ENCODE results near the gene FKBP14.

The FKBP14 gene

DNA sequence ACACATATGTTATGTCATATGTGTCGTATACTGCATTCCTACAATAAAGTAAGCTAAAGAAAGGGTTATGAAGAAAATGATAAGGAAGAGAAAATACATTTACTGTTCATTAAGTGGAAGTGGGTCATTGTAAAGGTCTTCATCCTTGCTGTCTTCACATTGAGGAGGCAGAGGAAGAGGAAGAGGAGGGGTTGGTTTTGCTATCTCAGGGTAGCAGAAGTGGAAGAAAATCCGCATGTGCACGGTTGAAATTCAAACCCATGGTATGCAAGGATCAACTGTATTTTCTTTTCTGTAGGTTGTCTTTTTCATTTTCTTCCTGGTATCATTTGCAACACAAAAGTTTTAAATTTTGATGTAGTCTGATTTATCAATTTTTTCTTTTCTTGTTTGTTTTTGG is 8.0 kb upstream of the FKBP14 start:
- H3K9ac ChIP-seq (ENCODE audit: low read depth in 1 of 2, low read length in 2 of 2): no peak overlapping the region
- H3K9me3 ChIP-seq (ENCODE audit: control insufficient read depth in 2 of 2, low read length in 2 of 2): no peaks in the 10 kb centered on the region
- no peak overlapping the region for H3K4me3 ChIP-seq (ENCODE audit: low read length in 2 of 2)
- H3K27me3 ChIP-seq (ENCODE audit: control insufficient read depth in 2 of 2, insufficient read depth in 2 of 2, low read length in 2 of 2): no peaks in the 10 kb centered on the region
- H3K4me1 ChIP-seq (ENCODE audit: control insufficient read depth in 2 of 2, insufficient read depth in 2 of 2, low read length in 2 of 2): peaks cover 7 to 14% of the 10 kb centered on the region in 2 donors
- H3K27ac ChIP-seq (ENCODE audit: low read depth in 2 of 2, low read length in 2 of 2): no peak overlapping the region
- H3K36me3 ChIP-seq (ENCODE audit: control insufficient read depth in 2 of 2, insufficient read depth in 2 of 2, low read length in 2 of 2): no peaks in the 10 kb centered on the region

- Histone ChIP-seq H3K27ac (ENCODE audit: low read depth in 2 of 2, low read length in 2 of 2) (no peak overlapping the region), H3K9ac (ENCODE audit: low read depth in 1 of 2, low read length in 2 of 2) (no peak overlapping the region), H3K4me3 (ENCODE audit: low read length in 2 of 2) (no peak overlapping the region), H3K4me1 (ENCODE audit: control insufficient read depth in 2 of 2, insufficient read depth in 2 of 2, low read length in 2 of 2) (peaks cover 13 to 21% of the 10 kb centered on the region in 2 donors), H3K9me3 (ENCODE audit: control insufficient read depth in 2 of 2, low read length in 2 of 2) (no peaks in the 10 kb centered on the region), H3K36me3 (ENCODE audit: control insufficient read depth in 2 of 2, insufficient read depth in 2 of 2, low read length in 2 of 2) (no peaks in the 10 kb centered on the region), H3K27me3 (ENCODE audit: control insufficient read depth in 2 of 2, insufficient read depth in 2 of 2, low read length in 2 of 2) (no peaks in the 10 kb centered on the region)
Measured at GRCh38 chr7:30032310-30033125, 6.0 kb upstream of the FKBP14 start.

- Histone ChIP-seq H3K27ac (ENCODE audit: low read depth in 2 of 2, low read length in 2 of 2) (peak overlapping the region in 1 of 2 donors; percentile 84), H3K36me3 (ENCODE audit: control insufficient read depth in 2 of 2, insufficient read depth in 2 of 2, low read length in 2 of 2) (no peaks in the 10 kb centered on the region), H3K9me3 (ENCODE audit: control insufficient read depth in 2 of 2, low read length in 2 of 2) (no peaks in the 10 kb centered on the region), H3K9ac (ENCODE audit: low read depth in 1 of 2, low read length in 2 of 2) (peak overlapping the region in 1 of 2 donors; percentile 7), H3K4me3 (ENCODE audit: low read length in 2 of 2) (peak overlapping the region in 1 of 2 donors; percentile 100), H3K27me3 (ENCODE audit: control insufficient read depth in 2 of 2, insufficient read depth in 2 of 2, low read length in 2 of 2) (no peaks in the 10 kb centered on the region), H3K4me1 (ENCODE audit: control insufficient read depth in 2 of 2, insufficient read depth in 2 of 2, low read length in 2 of 2) (peaks cover 20 to 30% of the 10 kb centered on the region in 2 donors)
Measured at GRCh38 chr7:30029696-30030095, 3.2 kb upstream of the FKBP14 start.

DNA sequence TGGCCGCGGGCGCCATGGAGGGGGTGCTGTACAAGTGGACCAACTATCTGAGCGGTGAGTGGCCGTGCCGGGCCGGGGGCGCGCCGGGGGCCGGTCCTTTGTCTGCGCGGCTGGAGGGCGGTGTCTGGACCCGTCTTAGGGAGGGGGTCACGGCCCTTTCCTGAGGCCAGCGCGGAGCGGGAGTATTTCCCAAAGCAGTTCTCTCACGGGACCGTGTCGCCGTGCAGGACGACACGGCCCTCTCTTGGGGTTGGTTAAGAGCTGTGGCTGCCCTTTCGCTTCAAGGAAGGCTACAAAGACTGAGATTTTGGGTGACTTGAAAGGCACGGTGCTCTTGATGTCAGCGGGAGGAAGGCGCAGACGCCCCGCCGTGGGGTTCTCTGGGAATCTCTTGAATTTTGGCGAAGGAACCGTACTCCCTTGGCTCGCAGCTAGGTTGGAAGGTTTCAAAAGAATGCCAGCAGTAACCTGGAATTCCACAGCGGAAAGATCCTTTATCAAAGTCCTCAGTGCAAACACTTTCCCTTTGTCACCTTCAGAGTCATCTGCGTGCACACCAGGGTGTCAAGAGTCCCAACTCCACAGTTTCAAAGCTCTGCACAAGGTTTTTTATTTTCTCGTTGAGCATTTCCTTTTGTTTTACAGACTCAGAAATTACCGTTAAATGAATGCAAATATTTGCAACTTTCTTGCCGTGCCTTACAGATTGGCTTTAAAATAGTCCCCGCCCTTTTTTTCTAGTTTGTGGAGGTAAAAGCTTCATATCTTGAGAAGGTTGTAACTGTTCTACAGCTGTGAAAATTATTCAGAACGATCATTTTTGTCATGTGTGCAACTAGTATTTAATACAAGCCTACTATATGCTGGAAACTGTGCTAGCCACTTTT is 2.5 kb upstream of the FKBP14 start:
- Histone ChIP-seq H3K9me3 (ENCODE audit: control insufficient read depth in 2 of 2, low read length in 2 of 2) (no peaks in the 10 kb centered on the region), H3K27me3 (ENCODE audit: control insufficient read depth in 2 of 2, insufficient read depth in 2 of 2, low read length in 2 of 2) (no peaks in the 10 kb centered on the region), H3K9ac (ENCODE audit: low read depth in 1 of 2, low read length in 2 of 2) (peak overlapping the region; percentile 52 to 79), H3K36me3 (ENCODE audit: control insufficient read depth in 2 of 2, insufficient read depth in 2 of 2, low read length in 2 of 2) (no peaks in the 10 kb centered on the region), H3K4me1 (ENCODE audit: control insufficient read depth in 2 of 2, insufficient read depth in 2 of 2, low read length in 2 of 2) (peaks cover 20 to 30% of the 10 kb centered on the region in 2 donors), H3K27ac (ENCODE audit: low read depth in 2 of 2, low read length in 2 of 2) (peak overlapping the region; percentile 78 to 84), H3K4me3 (ENCODE audit: low read length in 2 of 2) (peak overlapping the region; percentile 91 to 100)

DNA sequence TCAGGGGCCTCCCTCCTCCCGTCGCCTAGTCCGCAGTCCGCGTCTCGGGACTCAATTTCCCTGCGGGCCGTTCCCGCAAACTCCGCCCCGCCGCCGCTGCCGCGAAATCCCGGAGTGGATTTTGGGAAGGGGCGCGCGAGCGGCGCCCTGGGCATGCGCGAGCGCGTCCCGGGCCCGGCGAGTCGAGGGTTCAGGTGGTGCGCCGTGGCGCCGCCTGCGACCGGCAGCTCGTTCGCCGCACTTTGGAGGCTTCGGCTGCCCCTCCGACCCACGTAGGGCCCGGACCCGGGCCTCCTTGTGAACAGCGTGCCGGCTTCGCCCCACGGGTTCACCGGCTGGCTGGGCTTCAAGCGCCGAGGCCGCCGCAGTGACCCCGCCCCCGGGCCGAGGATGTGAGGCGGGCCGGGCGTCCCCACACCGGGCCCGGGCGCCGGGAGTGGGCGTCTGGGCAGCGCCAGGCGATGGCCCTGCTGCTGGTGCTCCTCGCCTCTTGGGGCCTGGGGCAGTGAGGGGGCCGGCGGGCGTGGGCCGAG is 1.8 kb upstream of the FKBP14 start, which contains the start of gene PLEKHA8:
PLEKHA8 (plus strand) TSS at position 197 of the 533 bp plus-strand sequence. CDS start 351 bp downstream, outside the sequence.
- Histone ChIP-seq H3K27me3 (ENCODE audit: control insufficient read depth in 2 of 2, insufficient read depth in 2 of 2, low read length in 2 of 2) (no peaks in the 10 kb centered on the region), H3K4me1 (ENCODE audit: control insufficient read depth in 2 of 2, insufficient read depth in 2 of 2, low read length in 2 of 2) (peaks cover 20 to 33% of the 10 kb centered on the region in 2 donors), H3K36me3 (ENCODE audit: control insufficient read depth in 2 of 2, insufficient read depth in 2 of 2, low read length in 2 of 2) (no peaks in the 10 kb centered on the region), H3K9ac (ENCODE audit: low read depth in 1 of 2, low read length in 2 of 2) (peak within 1 kb of the TSS; percentile 72 to 79), H3K4me3 (ENCODE audit: low read length in 2 of 2) (peak within 1 kb of the TSS; percentile 91 to 100), H3K27ac (ENCODE audit: low read depth in 2 of 2, low read length in 2 of 2) (peak within 1 kb of the TSS; percentile 78 to 84), H3K9me3 (ENCODE audit: control insufficient read depth in 2 of 2, low read length in 2 of 2) (no peaks in the 10 kb centered on the region)

DNA sequence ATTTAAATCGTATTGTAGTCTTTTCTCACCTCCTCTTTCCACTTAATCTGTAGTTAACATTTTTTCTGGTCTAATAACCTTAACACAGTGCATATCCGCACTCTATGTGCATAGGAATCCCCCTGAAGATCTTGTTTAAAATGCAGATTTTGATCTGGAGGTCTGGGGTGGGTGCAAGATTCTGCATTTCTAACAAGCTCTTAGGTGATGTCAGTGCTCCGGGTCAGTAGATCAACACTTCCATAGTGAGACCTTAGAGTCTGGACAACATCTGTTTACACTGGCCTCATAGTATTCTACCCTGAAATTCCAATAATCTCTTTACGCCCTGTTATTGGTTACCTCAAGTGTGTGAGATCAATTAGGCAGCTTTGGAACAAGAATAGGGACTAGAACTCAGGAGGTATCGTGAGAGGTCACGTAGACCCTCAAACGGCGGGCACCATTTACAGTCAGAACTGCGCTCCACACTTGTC is 1.3 kb upstream of the FKBP14 start:
- peaks cover 19 to 28% of the 10 kb centered on the region in 2 donors for H3K4me1 ChIP-seq (ENCODE audit: control insufficient read depth in 2 of 2, insufficient read depth in 2 of 2, low read length in 2 of 2)
- H3K36me3 ChIP-seq (ENCODE audit: control insufficient read depth in 2 of 2, insufficient read depth in 2 of 2, low read length in 2 of 2): no peaks in the 10 kb centered on the region

GRCh38 chr7:30027065-30027456 is 559 bp upstream of the FKBP14 start:
- Histone ChIP-seq H3K27me3 (ENCODE audit: control insufficient read depth in 2 of 2, insufficient read depth in 2 of 2, low read length in 2 of 2) (no peaks in the 10 kb centered on the region), H3K27ac (ENCODE audit: low read depth in 2 of 2, low read length in 2 of 2) (peak overlapping the region; percentile 71 to 84), H3K36me3 (ENCODE audit: control insufficient read depth in 2 of 2, insufficient read depth in 2 of 2, low read length in 2 of 2) (no peaks in the 10 kb centered on the region), H3K9me3 (ENCODE audit: control insufficient read depth in 2 of 2, low read length in 2 of 2) (no peaks in the 10 kb centered on the region), H3K4me1 (ENCODE audit: control insufficient read depth in 2 of 2, insufficient read depth in 2 of 2, low read length in 2 of 2) (peaks cover 16 to 22% of the 10 kb centered on the region in 2 donors), H3K4me3 (ENCODE audit: low read length in 2 of 2) (peak overlapping the region; percentile 91 to 100), H3K9ac (ENCODE audit: low read depth in 1 of 2, low read length in 2 of 2) (peak overlapping the region; percentile 67 to 72)

More for the DNA sequence above, 1.3 kb upstream of the FKBP14 start:
- Histone ChIP-seq H3K27ac (ENCODE audit: low read depth in 2 of 2, low read length in 2 of 2) (peak overlapping the region; percentile 78 to 84), H3K27me3 (ENCODE audit: control insufficient read depth in 2 of 2, insufficient read depth in 2 of 2, low read length in 2 of 2) (no peaks in the 10 kb centered on the region), H3K9ac (ENCODE audit: low read depth in 1 of 2, low read length in 2 of 2) (peak overlapping the region; percentile 69 to 79), H3K4me3 (ENCODE audit: low read length in 2 of 2) (peak overlapping the region; percentile 91 to 100), H3K9me3 (ENCODE audit: control insufficient read depth in 2 of 2, low read length in 2 of 2) (no peaks in the 10 kb centered on the region)

DNA sequence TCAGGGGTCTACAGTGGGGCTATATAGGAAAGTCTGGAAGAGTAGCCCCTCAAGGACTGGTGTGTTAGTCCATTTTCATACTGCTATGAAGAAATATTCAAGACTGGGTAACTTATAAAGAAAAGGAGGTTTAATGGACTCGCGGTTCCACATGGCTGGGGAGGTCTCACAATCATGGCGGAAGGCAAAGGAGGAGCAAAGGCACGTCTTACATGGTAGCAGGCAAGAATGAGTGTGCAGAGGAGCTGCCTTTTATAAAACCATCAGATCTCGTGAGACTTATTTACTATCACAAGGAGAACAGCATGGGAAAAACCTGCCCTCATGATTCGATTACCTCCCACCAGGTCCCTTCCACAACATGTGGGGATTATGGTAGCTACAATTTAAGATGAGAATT is 3.0 kb downstream of the FKBP14 start:
- H3K27ac ChIP-seq (ENCODE audit: low read depth in 2 of 2, low read length in 2 of 2): no peak overlapping the region
- no peaks in the 10 kb centered on the region for H3K27me3 ChIP-seq (ENCODE audit: control insufficient read depth in 2 of 2, insufficient read depth in 2 of 2, low read length in 2 of 2)
- H3K4me3 ChIP-seq (ENCODE audit: low read length in 2 of 2): no peak overlapping the region
- peaks cover 12 to 17% of the 10 kb centered on the region in 2 donors for H3K4me1 ChIP-seq (ENCODE audit: control insufficient read depth in 2 of 2, insufficient read depth in 2 of 2, low read length in 2 of 2)
- H3K36me3 ChIP-seq (ENCODE audit: control insufficient read depth in 2 of 2, insufficient read depth in 2 of 2, low read length in 2 of 2): no peaks in the 10 kb centered on the region
- no peak overlapping the region for H3K9ac ChIP-seq (ENCODE audit: low read depth in 1 of 2, low read length in 2 of 2)
- H3K9me3 ChIP-seq (ENCODE audit: control insufficient read depth in 2 of 2, low read length in 2 of 2): no peaks in the 10 kb centered on the region

DNA sequence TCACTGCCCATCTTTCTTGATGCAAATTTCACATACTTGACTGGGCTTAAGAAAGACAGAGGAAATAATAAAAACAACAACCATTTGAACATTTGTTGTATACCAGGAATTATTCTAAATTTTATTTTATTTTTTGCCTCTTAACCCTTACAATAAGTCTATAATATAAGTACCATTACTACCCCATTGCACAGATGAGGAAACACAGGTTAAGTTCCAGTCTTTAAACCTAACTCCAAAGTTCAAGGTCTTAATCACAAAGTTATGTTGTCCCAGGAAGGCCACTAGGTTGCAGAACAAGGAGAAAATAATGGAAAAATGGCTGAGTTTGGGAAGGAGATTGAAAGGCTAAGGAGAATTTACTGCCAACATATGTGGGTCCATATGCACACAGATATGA is 3.5 kb downstream of the FKBP14 start:
- no peak overlapping the region for H3K27ac ChIP-seq (ENCODE audit: low read depth in 2 of 2, low read length in 2 of 2)

More for the DNA sequence above, 3.5 kb downstream of the FKBP14 start:
- no peaks in the 10 kb centered on the region for H3K36me3 ChIP-seq (ENCODE audit: control insufficient read depth in 2 of 2, insufficient read depth in 2 of 2, low read length in 2 of 2)
- no peak overlapping the region for H3K4me3 ChIP-seq (ENCODE audit: low read length in 2 of 2)
- H3K27me3 ChIP-seq (ENCODE audit: control insufficient read depth in 2 of 2, insufficient read depth in 2 of 2, low read length in 2 of 2): no peaks in the 10 kb centered on the region
- H3K4me1 ChIP-seq (ENCODE audit: control insufficient read depth in 2 of 2, insufficient read depth in 2 of 2, low read length in 2 of 2): peaks cover 12 to 17% of the 10 kb centered on the region in 2 donors
- H3K9ac ChIP-seq (ENCODE audit: low read depth in 1 of 2, low read length in 2 of 2): no peak overlapping the region
- H3K9me3 ChIP-seq (ENCODE audit: control insufficient read depth in 2 of 2, low read length in 2 of 2): no peaks in the 10 kb centered on the region
